Activated naive CD8-positive, alpha-beta T cell (primary cell): ENCODE data around the gene MMEL1.
"Not testable (repeated sequence)": the region's sequence is repeated elsewhere in the genome, so short reads cannot be mapped to it uniquely, and the experiment has no call there.

ENCODE experiments used
- H3K27ac Mint-ChIP-seq: one replicate; pipeline ENCODE4 v1.8.0; 2021; ENCODE audit warnings: mixed read lengths
- H3K27me3 Mint-ChIP-seq: one replicate; pipeline ENCODE4 v1.8.0; 2021; ENCODE audit warnings: mixed read lengths
- H3K36me3 Mint-ChIP-seq: one replicate; pipeline ENCODE4 v1.8.0; 2021; ENCODE audit warnings: mixed read lengths
- H3K4me1 Mint-ChIP-seq: one replicate; pipeline ENCODE4 v1.8.0; 2021; ENCODE audit warnings: low read depth, mixed read lengths
- H3K4me3 Mint-ChIP-seq: one replicate; pipeline ENCODE4 v1.8.0; 2021; ENCODE audit warnings: mild to moderate bottlenecking, mixed read lengths
- H3K9me3 Mint-ChIP-seq: one replicate; pipeline ENCODE4 v1.8.0; 2021; ENCODE audit warnings: low read depth, mixed read lengths

Gene MMEL1

DNA sequence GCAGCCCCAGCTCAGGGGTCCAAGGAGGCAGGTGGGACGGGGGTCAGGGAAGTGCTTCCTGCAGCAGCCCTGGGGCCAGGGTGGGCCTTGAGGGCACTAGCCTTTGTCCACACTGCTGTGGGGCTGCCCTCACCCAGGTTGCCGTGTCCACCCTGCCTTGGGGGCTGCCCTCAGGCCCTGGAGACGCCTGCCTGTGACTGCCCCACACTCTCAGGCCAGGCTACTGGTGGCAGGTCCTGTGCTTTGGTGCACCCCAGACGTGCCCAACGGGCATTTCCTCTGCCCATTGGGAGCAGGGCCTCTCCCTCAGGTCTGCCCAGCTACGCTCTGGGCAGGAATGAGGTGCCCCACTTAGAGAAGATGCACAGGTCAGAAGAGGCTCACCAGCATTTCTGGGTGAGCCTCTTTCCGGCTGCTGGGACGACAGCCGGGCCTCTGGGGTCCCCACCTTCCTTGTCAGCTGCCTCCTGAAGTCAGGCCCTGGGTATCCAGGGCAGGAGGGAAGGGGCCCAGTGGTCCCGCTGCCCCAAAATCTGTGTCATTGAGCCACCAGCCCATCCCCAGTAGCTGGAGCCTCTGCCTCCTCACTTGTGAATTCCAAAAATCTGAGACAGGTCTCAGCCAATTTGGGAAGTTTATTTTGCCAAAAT, 2.7 kb upstream of the MMEL1 start:
- Mint-ChIP-seq H3K4me1 (peaks cover 4% of the 10 kb centered on the region), H3K27me3 (peaks cover 4% of the 10 kb centered on the region), H3K36me3 (no peaks in the 10 kb centered on the region), H3K9me3 (no peaks in the 10 kb centered on the region), H3K27ac (no peak overlapping the region), H3K4me3 (no peak overlapping the region)

DNA sequence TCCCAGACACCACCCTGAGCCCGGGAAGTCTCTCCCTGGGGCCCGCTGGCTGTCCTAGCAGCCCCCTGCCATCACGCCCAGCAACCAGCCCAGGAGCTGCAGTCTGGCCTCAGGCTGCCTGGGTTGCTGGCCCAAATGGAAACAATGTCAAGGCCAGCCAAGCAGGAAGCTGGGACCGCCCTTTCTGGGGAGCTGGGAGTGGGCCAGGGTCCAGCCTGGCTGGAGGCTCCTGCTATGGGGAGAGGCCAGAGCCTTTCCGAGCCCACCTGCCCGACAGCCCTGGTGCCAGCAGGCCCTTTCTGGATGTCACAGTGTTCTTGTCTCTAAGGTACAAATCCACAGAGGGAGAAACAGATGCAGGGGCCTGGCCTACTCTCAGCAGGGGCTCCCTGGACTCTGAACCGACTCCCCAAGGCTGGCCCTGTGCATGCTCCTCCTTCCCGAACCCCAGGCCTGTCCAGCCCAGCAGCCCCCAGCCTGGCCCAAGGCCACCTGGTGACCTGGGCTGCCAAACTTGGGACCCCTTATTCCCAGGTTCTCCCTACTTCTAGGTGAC, 1.2 kb upstream of the MMEL1 start:
- no peak overlapping the region for H3K4me3 Mint-ChIP-seq
- no peaks in the 10 kb centered on the region for H3K9me3 Mint-ChIP-seq
- H3K4me1 Mint-ChIP-seq = peaks cover 10% of the 10 kb centered on the region
- H3K27ac Mint-ChIP-seq = no peak overlapping the region
- H3K27me3 Mint-ChIP-seq = peaks cover 11% of the 10 kb centered on the region
- no peaks in the 10 kb centered on the region for H3K36me3 Mint-ChIP-seq

DNA sequence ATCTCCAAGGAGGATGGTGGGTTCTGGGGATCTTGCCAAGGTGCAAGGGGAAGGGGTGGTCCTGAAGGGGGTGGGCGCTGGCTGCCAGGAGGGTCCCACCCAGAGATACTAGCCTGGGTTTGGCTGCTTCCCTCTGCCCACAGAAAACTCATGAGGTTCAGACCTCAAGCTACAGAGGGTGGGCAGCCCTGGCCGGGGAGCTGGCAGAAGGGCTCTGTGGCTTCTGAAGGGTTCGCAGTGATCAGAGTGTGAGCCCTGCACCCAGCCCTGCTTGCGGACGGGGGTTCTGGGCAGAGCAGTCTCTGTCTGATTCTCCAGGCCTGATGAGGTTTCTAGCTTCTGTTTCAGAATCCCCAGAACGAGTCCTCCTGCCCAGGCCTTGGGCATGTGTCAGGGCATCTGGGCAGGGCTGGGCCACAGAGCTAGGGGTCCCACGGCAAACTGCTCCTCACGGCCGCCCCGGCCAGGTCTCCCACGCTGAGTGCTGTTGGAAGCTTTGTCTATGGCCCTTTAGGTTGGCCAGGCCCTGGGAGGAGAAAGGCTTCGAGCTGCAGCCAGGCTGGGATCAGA, 635 bp upstream of the MMEL1 start:
- no peak overlapping the region for H3K27ac Mint-ChIP-seq
- no peaks in the 10 kb centered on the region for H3K9me3 Mint-ChIP-seq
- H3K4me3 Mint-ChIP-seq = no peak overlapping the region
- H3K27me3 Mint-ChIP-seq = peaks cover 11% of the 10 kb centered on the region
- no peaks in the 10 kb centered on the region for H3K36me3 Mint-ChIP-seq
- H3K4me1 Mint-ChIP-seq = peaks cover 10% of the 10 kb centered on the region

DNA sequence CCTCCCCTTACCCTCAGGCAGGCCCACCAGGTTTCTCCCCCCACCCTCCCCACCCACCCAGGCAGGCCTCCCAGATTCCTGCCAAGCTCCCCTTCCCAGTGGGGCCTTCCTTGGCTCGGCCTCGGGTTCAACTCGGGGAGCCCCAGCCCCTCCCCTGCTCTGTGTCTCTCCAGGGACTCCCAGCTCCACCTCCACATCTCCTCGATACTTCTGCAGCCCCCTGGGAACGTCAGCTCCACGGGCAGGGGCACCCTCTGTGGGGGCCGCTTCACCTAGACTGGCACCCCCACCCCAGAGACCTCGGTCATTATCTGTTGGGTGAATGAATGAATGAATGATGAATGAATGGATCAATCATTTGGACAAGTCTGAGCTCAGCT, 775 bp downstream of the MMEL1 start:
- Mint-ChIP-seq H3K27me3 (peaks cover 13% of the 10 kb centered on the region), H3K36me3 (no peaks in the 10 kb centered on the region), H3K4me3 (no peak overlapping the region), H3K9me3 (no peaks in the 10 kb centered on the region), H3K27ac (no peak overlapping the region), H3K4me1 (peaks cover 14% of the 10 kb centered on the region)

DNA sequence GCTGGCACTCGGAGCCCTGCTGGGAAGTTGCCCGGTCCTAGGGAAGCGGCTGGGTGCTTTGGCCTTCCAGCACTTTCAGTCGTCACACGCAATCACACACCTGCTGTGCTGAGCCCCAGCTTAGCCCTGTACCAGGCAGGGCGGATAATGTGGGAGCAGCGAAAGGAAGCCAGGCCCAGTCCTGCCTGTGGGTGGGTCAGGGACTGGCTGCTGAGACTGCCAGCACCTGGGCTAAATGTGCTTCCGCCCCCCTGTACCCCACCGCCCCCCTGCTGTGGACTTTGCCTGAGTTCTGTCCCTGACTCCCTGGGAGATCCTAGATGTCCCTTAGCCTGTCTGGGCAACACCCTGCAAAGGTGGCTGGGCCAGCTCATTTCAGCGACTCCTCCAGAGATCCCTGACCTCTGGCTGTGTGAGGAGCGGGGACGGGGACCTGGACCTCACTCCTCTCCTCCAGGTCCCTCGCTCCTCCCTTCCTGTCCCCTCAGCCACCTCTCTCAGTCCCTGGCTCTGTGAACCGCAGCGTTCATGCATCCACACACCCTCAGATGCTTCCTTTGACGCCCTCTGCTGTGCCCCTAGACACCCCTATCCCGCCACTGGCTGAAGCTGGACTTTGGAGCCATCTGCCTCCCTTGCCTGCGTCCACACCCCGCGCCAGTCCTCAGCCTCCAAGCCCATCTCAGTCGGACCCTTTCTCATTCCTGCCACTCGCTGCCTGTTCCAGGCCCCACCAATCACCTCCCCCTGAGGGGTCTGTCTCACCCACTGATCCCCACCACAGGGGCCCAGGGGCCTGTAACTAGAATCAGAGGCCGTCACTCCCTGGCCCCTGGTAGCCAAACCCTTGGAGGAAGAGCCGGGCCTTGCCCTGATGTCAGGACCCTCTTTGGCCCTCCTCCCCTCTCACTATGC, 1.4 kb downstream of the MMEL1 start:
- H3K36me3 Mint-ChIP-seq = no peaks in the 10 kb centered on the region
- H3K9me3 Mint-ChIP-seq = no peaks in the 10 kb centered on the region
- peaks cover 17% of the 10 kb centered on the region for H3K27me3 Mint-ChIP-seq
- H3K27ac Mint-ChIP-seq = no peak overlapping the region
- H3K4me1 Mint-ChIP-seq = peaks cover 14% of the 10 kb centered on the region
- no peak overlapping the region for H3K4me3 Mint-ChIP-seq

DNA sequence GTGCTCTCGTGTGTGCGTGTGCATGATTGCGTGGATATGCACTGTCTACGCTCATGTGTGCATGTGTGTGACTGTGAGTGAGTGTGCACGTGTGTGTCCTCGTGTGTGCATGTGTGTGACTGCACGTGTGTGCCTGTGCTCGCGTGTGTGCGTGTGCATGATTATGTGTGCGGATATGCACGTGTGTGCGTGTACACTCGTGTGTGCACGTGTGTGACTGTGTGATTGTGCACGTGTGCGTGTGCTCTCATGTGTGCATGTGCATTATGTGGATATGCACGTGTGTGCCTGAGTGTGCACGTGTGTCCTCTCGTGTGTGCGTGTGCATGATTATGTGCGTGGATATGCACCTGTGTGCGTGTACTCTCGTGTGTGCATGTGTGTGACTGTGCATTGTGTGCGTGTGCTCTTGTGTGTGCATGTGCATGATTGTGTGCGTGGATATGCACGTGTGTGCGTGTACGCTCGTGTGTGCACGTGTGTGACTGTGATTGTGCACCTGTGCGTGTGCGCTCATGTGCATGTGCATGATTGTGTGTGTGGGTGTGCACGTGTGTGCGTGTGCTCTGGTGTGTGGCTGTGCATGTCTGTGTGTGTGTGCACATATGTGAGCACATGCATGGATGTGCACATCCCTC, 2.2 kb downstream of the MMEL1 start:
- Mint-ChIP-seq H3K27ac (no peak overlapping the region), H3K9me3 (no peaks in the 10 kb centered on the region), H3K27me3 (peaks cover 24% of the 10 kb centered on the region), H3K36me3 (peaks cover 3% of the 10 kb centered on the region), H3K4me3 (peak overlapping the region; percentile 9), H3K4me1 (peaks cover 14% of the 10 kb centered on the region)

DNA sequence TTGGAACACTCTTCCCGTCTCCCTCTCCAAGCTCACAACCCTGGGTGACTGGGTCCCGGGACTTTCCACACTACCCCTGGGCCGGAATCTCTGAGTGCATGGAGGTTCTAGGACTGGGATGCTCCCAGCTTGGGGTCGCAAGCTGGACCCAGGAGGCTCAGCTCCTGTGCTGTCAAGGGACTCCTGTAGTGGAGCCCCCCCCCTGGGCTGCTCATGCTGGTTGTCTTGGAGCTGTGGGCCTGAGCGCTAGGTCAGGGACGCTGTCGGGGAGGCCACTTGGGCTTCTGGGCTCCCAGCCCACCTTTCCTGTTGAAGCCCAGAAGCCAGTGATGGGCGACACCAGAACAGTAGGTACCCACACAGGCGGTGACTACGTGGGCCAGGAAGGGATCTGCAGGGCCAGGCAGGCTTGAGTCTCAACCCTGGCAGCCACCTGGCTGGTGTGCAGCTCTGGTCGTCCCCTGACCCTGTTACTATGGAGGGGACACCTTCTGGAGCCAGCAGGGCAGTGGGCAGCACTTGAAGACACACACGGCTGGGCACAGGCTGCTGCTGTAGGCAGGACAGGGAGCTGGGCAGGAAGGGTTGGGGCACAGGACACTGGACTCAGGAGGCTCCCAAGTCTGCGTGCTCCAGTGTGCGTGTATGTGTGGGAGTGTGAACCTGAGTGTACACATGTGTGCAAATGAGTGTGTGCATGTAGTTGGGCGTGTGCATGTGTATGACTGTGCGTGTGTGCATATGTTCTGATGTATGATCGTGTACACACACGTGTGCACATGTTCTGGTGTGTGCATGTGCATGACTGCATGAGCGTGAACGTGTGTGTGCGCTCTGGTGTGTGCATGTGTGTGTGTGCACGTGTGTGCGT, 3.0 kb downstream of the MMEL1 start:
- Mint-ChIP-seq H3K36me3 (peaks cover 3% of the 10 kb centered on the region), H3K27ac (no peak overlapping the region), H3K27me3 (peaks cover 27% of the 10 kb centered on the region), H3K9me3 (no peaks in the 10 kb centered on the region), H3K4me1 (peaks cover 14% of the 10 kb centered on the region), H3K4me3 (peak overlapping the region; percentile 49)

DNA sequence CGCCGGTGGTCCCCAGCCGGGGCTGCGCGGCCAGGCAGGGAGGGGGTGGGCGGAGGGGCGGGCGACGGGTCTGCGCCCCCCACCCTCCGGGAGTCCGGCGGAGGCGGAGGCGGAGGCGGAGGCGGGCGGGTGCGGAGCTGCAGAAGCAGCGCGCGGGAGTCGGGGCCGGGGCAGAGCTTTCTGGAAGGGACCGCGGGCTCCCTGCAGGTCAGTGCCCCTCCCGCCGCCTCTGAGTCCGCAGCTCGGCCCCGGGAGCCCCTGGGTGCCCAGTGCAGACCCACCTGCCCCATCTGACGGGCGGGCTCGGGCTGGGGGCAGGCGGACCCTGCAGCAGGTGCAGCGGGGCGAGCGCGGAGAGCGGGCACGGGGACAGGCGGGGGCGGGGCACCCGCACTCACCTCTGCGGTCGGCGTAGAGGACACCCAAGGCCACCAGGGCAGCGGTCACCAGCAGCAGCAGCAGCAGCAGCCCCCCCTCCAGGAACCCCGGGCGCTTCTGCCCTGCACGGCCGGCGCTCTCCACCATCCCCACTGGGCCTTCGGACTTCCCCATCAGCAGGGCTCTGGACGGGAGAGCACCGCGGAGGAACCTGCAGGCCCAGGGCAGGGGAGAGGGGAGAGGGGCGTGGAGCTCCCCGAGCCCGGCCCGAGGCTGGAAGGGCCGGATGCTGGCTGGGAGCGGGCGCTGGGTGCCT, 3.7 kb downstream of the MMEL1 start:
- H3K36me3 Mint-ChIP-seq = peaks cover 3% of the 10 kb centered on the region
- peaks cover 31% of the 10 kb centered on the region for H3K27me3 Mint-ChIP-seq
- no peak overlapping the region for H3K4me3 Mint-ChIP-seq
- H3K9me3 Mint-ChIP-seq = no peaks in the 10 kb centered on the region
- H3K27ac Mint-ChIP-seq = no peak overlapping the region
- H3K4me1 Mint-ChIP-seq = peaks cover 14% of the 10 kb centered on the region

DNA sequence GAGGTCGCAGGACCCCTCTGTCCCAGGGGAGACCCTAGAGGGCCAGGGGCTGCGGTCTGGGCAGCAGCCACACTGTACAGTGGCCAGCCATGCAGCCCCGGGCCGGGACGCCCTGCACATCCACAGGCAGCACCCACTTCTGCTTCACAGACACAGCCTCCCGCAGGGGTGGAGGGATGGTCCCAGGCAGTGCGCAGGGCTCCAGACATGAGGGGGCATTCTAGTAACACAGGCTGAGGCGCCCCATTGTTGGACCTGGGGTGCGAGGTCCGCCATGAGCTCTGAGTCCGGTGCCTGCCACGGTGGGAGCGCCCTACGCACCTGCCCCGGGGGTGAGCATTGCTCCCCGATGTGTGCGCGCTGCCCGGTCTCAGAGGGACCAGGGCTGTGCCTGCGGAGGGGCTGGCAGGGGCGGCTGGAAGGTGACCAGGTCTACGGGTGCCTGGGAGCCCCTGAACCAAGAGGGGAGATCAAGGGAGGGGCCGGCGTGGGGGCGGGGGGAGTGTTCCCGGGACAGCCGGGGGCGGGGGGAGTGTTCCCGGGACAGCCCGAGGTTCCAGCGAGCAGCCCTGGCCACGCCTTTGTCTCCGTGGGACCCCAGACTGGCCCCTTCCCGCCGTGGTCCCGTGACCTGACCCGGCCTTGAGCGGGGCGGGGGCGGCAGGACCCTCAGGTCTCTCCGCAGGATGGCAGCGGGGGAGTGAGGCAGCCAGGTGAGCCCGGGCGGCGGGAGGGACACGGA, 4.5 kb downstream of the MMEL1 start:
- H3K27ac Mint-ChIP-seq = no peak overlapping the region
- H3K4me3 Mint-ChIP-seq = peak overlapping the region; percentile 10
- H3K4me1 Mint-ChIP-seq = peaks cover 18% of the 10 kb centered on the region
- H3K9me3 Mint-ChIP-seq = no peaks in the 10 kb centered on the region
- peaks cover 3% of the 10 kb centered on the region for H3K36me3 Mint-ChIP-seq
- peaks cover 31% of the 10 kb centered on the region for H3K27me3 Mint-ChIP-seq

DNA sequence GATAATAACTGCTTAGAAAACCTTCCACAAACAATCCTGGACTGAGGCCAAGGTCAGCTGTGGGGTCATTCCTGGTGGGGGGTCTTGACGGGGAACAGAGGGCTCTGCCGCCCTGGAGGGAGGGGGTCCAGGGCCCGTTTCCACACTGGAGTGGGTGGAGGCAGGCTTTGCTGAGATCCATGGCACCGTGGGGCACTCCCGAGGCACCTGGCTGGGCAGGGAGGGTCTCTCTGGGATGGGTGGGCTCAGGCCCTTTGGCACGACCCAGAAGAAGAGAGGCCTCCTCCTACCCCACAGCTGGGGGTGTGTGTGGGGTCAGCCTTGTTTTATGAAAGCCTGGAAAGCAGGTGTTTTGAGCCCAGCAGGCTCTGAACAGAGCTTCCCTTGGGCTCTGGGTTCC, 5.1 kb downstream of the MMEL1 start:
- Mint-ChIP-seq H3K4me3 (peak overlapping the region; percentile 38), H3K27me3 (peaks cover 31% of the 10 kb centered on the region), H3K36me3 (peaks cover 3% of the 10 kb centered on the region)

DNA sequence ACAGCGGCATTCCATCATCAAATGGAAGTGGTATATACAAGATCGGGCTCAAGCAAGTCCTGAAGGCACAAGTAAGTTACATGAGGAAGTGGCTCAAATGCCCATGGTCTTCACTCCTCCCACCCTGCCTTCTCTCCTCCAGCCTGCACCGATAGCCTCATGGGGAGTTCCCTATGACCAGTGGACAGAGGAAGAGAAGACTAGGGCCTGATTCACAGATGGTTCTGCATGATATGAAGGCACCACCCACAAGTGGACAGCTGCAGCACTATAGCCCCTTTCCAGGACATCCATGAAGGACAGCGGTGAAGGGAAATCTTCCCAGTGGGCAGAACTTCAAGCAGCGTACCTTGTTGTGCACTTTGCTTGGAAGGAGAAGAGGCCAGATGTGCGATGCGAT, 7.1 kb downstream of the MMEL1 start:
- peaks cover 31% of the 10 kb centered on the region for H3K4me1 Mint-ChIP-seq
- H3K4me3 Mint-ChIP-seq, H3K27ac Mint-ChIP-seq, H3K9me3 Mint-ChIP-seq, H3K36me3 Mint-ChIP-seq: not testable (repeated sequence)
- H3K27me3 Mint-ChIP-seq = peaks cover 30% of the 10 kb centered on the region

More for the DNA sequence above, 5.1 kb downstream of the MMEL1 start:
- Mint-ChIP-seq H3K9me3 (no peaks in the 10 kb centered on the region), H3K27ac (no peak overlapping the region), H3K4me1 (peaks cover 23% of the 10 kb centered on the region)

DNA sequence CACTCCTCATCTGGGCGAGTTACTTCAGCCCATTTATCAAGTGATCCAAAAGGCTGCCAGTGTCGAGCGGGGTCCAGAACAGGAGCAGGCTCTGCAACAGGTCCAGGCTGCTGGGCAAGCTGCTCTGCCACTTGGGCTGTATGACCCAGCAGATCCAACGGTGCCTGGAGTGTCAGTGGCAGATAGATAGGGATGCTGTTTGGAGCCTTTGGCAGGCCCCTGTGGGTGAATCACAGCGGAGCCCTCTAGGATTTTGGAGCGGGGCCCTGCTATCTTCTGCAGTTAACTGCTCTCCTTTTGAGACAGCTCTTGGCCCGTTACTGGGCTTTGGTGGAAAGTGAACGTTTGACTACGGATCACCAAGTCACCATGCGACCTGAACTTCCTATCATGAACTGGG, 7.5 kb downstream of the MMEL1 start:
- H3K9me3 Mint-ChIP-seq = no peaks in the 10 kb centered on the region
- H3K27me3 Mint-ChIP-seq = peaks cover 25% of the 10 kb centered on the region
- H3K4me1 Mint-ChIP-seq = peaks cover 27% of the 10 kb centered on the region
- no peak overlapping the region for H3K27ac Mint-ChIP-seq
- peaks cover 3% of the 10 kb centered on the region for H3K36me3 Mint-ChIP-seq
- no peak overlapping the region for H3K4me3 Mint-ChIP-seq

DNA sequence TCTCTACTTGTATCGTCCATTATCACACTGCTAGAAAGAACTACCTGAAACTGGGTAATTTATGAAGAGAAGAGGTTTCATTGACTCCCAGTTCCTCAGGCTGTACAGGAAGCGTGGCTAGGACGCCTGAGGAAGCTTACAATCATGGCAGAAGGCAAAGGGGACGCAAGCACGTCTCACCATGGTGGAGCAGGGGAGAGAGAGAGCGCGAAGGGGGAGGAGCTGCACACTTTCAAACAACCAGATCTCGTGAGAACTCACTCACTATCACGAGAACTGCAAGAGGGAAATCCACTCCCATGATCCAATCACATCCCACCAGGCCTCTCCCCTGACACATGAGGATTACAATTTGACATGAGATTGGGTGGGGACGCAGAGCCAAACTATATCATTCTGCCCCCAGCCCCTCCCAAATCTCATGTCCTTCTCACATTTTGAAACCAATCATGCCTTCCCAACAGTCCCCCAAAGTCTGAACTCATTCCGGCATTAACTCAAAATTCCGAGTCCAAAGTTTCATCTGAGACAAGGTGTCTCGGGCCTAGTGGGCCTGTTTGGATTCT, 8.0 kb downstream of the MMEL1 start:
- H3K4me1 Mint-ChIP-seq = peaks cover 25% of the 10 kb centered on the region
- H3K27ac Mint-ChIP-seq = no peak overlapping the region
- H3K9me3 Mint-ChIP-seq = no peaks in the 10 kb centered on the region
- no peak overlapping the region for H3K4me3 Mint-ChIP-seq
- peaks cover 23% of the 10 kb centered on the region for H3K27me3 Mint-ChIP-seq
- H3K36me3 Mint-ChIP-seq = peaks cover 3% of the 10 kb centered on the region
